Endothelial cell of umbilical vein (primary cell): ENCODE results near the gene AJUBA. TPM values are rescaled to one million over a fixed set of nuclear protein-coding genes. Genes with fewer than 3 reads are reported as not detected.

Experiments
- BruUV-seq: library from RNA; stranded (reverse); fragments of 400-500 nt; replicated peaks from 2 replicates; lab custom pipeline; 2021; lab: Mats Ljungman, UMichigan
- CTCF ChIA-PET: fragments of 300-600, 350-600 bp; sonication (Branson Sonifier 250); formaldehyde crosslinking; loops from one replicate; lab custom pipeline; 2021; ENCODE audit warnings: antibody characterized with exemption, inconsistent platforms; lab: Charles Lee
- POLR2A ChIA-PET: fragments of 300-600, 350-600 bp; sonication (Branson Sonifier 250); formaldehyde crosslinking; loops from one replicate; lab custom pipeline; 2021; ENCODE audit warnings: antibody characterized with exemption, inconsistent platforms; lab: Charles Lee
- DNase-seq: peaks from one replicate; pipeline ENCODE4 v3.0.0-alpha.2; 2011; ENCODE audit warnings: low read depth, low spot score
- FAIRE-seq: peaks from 2 replicates; lab custom pipeline; 2011; peaks lifted over from hg19 to GRCh38; lab: Jason Lieb, UNC
- H2AFZ ChIP-seq: 2 replicates; pipeline ENCODE4 v1.6.0; 2012; ENCODE audit warnings: low read depth, low read length, control low read depth, inconsistent platforms
- H3K27ac ChIP-seq: 2 replicates; pipeline ENCODE4 v1.5.1; 2011; ENCODE audit warnings: low read depth, mild to moderate bottlenecking, control low read depth, low read length, moderate library complexity; ENCODE audit not compliant: insufficient read depth
- H3K27me3 ChIP-seq, 2 experiments: 2 replicates each; pipeline versions ENCODE4 v1.6.0 to v1.6.1; 2011; ENCODE audit warnings: low read length in 2 of 2, mixed read lengths in 1 of 2; ENCODE audit not compliant: control insufficient read depth in 2 of 2, insufficient read depth in 2 of 2
- H3K36me3 ChIP-seq, 2 experiments: 2 replicates in 1 of 2; 3 replicates in 1 of 2; pipeline ENCODE4 v1.5.1; 2011; ENCODE audit warnings: low read length in 2 of 2, mild to moderate bottlenecking in 1 of 2, moderate library complexity in 1 of 2; ENCODE audit not compliant: control insufficient read depth in 2 of 2, insufficient read depth in 2 of 2; ENCODE audit errors: extremely low read depth in 1 of 2
- H3K4me1 ChIP-seq: 3 replicates; pipeline ENCODE4 v1.5.1; 2011; ENCODE audit warnings: mild to moderate bottlenecking, low read length; ENCODE audit not compliant: control insufficient read depth, insufficient read depth; ENCODE audit errors: extremely low read depth
- H3K4me2 ChIP-seq: 2 replicates; pipeline ENCODE4 v1.6.1; 2011; ENCODE audit warnings: low read length, control low read depth, mixed read lengths; ENCODE audit not compliant: insufficient read depth
- H3K4me3 ChIP-seq, 3 experiments: fragments of 200-600 bp in 1 of 3; sonication (generic), shearing (Covaris generic) in 1 of 3; replicated peaks in 1 of 3; 2 replicates each; pipeline ENCODE4 v1.5.1; 2011 to 2016; ENCODE audit warnings: control low read depth in 3 of 3, low read length in 3 of 3, mild to moderate bottlenecking in 2 of 3, inconsistent platforms in 1 of 3, low read depth in 1 of 3, moderate library complexity in 1 of 3; ENCODE audit not compliant: insufficient read depth in 1 of 3
- H3K79me2 ChIP-seq: 2 replicates; pipeline ENCODE4 v1.6.0; 2012; ENCODE audit warnings: low read length, inconsistent platforms; ENCODE audit not compliant: control insufficient read depth, insufficient read depth
- H3K9ac ChIP-seq: replicated peaks from 2 replicates; pipeline ENCODE3; 2011; ENCODE audit warnings: low read length, control low read depth; ENCODE audit not compliant: insufficient read depth; ENCODE audit errors: extremely low read depth
- H3K9me1 ChIP-seq: replicated peaks from 3 replicates; pipeline ENCODE4 v1.6.0; 2011; ENCODE audit warnings: mild to moderate bottlenecking, low read length; ENCODE audit not compliant: control insufficient read depth, insufficient read depth; ENCODE audit errors: extremely low read depth
- H3K9me3 ChIP-seq: replicated peaks from 2 replicates; pipeline ENCODE4 v1.5.1; 2012; ENCODE audit warnings: low read length, inconsistent platforms; ENCODE audit not compliant: control insufficient read depth, insufficient read depth
- H4K20me1 ChIP-seq: replicated peaks from 2 replicates; pipeline ENCODE3; 2011; ENCODE audit warnings: mild to moderate bottlenecking, low read length; ENCODE audit not compliant: control insufficient read depth, insufficient read depth; ENCODE audit errors: extremely low read depth
- CTCF ChIP-seq, 2 donors: IDR thresholded peaks; 1 replicate in 1 of 2; 2 replicates in 1 of 2; pipeline ENCODE4 v1.5.1; 2011; ENCODE audit warnings: low read length in 2 of 2, mild to moderate bottlenecking in 2 of 2, moderate library complexity in 2 of 2, control low read depth in 1 of 2, inconsistent platforms in 1 of 2, low read depth in 1 of 2; ENCODE audit not compliant: insufficient read depth in 1 of 2; ENCODE audit errors: extremely low read depth in 1 of 2
- EZH2 ChIP-seq: IDR thresholded peaks from 2 replicates; pipeline ENCODE4 v1.6.1; 2012; ENCODE audit warnings: borderline replicate concordance, low read depth, mild to moderate bottlenecking, moderate library complexity, low read length, inconsistent platforms; ENCODE audit not compliant: severe bottlenecking
- FOS ChIP-seq: IDR thresholded peaks from 2 replicates; pipeline ENCODE4 v1.6.1; 2011; ENCODE audit warnings: mild to moderate bottlenecking, low read length, moderate library complexity, borderline replicate concordance; ENCODE audit not compliant: insufficient read depth
- GATA2 ChIP-seq: IDR thresholded peaks from 2 replicates; pipeline ENCODE4 v1.7.0; 2011; ENCODE audit warnings: low read depth, mild to moderate bottlenecking, moderate library complexity, mixed read lengths, low read length; ENCODE audit not compliant: insufficient read length, insufficient read depth
- JUN ChIP-seq: IDR thresholded peaks from 2 replicates; pipeline ENCODE4 v1.6.1; 2011; ENCODE audit warnings: borderline replicate concordance, low read depth; ENCODE audit not compliant: insufficient read length, insufficient read depth
- MYC ChIP-seq: IDR thresholded peaks from one replicate; pipeline ENCODE4 v1.6.1; 2011; ENCODE audit warnings: mild to moderate bottlenecking, low read depth, low read length
- POLR2A ChIP-seq: IDR thresholded peaks from 2 replicates; pipeline ENCODE4 v1.6.1; 2012; ENCODE audit warnings: low read depth, mild to moderate bottlenecking, control low read depth, low read length
- POLR2AphosphoS5 ChIP-seq: IDR thresholded peaks from 2 replicates; pipeline ENCODE4 v1.6.1; 2012; ENCODE audit warnings: low read depth, mild to moderate bottlenecking, control low read depth, low read length, moderate library complexity; ENCODE audit not compliant: insufficient read depth
- dilution Hi-C: fragments of 300-500 bp; cut with MboI; formaldehyde crosslinking; loops from one replicate; pipeline ENCODE4 v1.15.0; 2019; ENCODE audit warnings: low sequenced_read_pairs; ENCODE audit not compliant: extremely low pct_ligation_motif_present
- intact Hi-C: fragments of 100-400 bp; cut with micrococcal nuclease; formaldehyde crosslinking; loops from one replicate; pipeline ENCODE4 v1.10.0; 2022
- polyA plus RNA-seq, 4 experiments: library from polyadenylated mRNA; depleted of rRNA in 3 of 4; stranded (reverse) in 3 of 4; unstranded in 1 of 4; fragments of >200 nt; gene quantifications; 2 replicates each; pipeline versions ENCODE4 v1.2.1 to v1.2.3, GENCODE V29; 2011 to 2012; ENCODE audit warnings: missing spikeins in 1 of 4
- total RNA-seq: library from RNA; stranded (reverse); gene quantifications from 2 replicates; pipeline ENCODE4 v1.2.3, GENCODE V29; 2021
- TF ChIP-seq, protein P1 (sequence below): IDR thresholded peaks from 2 replicates; pipeline ENCODE4 v1.6.1; 2011; ENCODE audit not compliant: insufficient read depth, insufficient read length

Gene AJUBA
- total and polyA plus RNA-seq, 2 donors (not counting 3 experiments of a cell fraction or from before 2014, with no cell fraction given) = 50.0 to 61.7 TPM

GRCh38 chr14:23002592-23002991 lies 20.2 kb upstream of the AJUBA start:
- H4K20me1 ChIP-seq = no peaks in the 10 kb centered on the region
- no peak for TF ChIP-seq POLR2A
- TF ChIP-seq, protein P1, sequence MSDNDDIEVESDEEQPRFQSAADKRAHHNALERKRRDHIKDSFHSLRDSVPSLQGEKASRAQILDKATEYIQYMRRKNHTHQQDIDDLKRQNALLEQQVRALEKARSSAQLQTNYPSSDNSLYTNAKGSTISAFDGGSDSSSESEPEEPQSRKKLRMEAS = no peak
- TF ChIP-seq MYC = no peak
- TF ChIP-seq GATA2 = no peak
- TF ChIP-seq CTCF (IDR thresholded peaks at IDR 0.05; ENCODE audit: extremely low read depth in 1 of 2, insufficient read depth in 1 of 2, low read depth in 1 of 2, low read length in 2 of 2) = no peak
- TF ChIP-seq FOS = no peak
- no peak for TF ChIP-seq EZH2
- no peak for TF ChIP-seq POLR2AphosphoS5
- TF ChIP-seq JUN = no peak
- no peak overlapping the region for H2AFZ ChIP-seq
- intact Hi-C loops (no loop called here), dilution Hi-C loops (no loop called here)
- no peak overlapping the region for H3K27ac ChIP-seq
- H3K9me1 ChIP-seq = no peaks in the 10 kb centered on the region
- no peak overlapping the region for H3K4me3 ChIP-seq
- no peak overlapping the region for H3K4me2 ChIP-seq
- FAIRE-seq (no peak), DNase-seq (no peak)
- no peaks in the 10 kb centered on the region for H3K79me2 ChIP-seq
- BruUV-seq = no TSS peak
- no peaks in the 10 kb centered on the region for H3K27me3 ChIP-seq
- ChIA-PET POLR2A (no interaction called here), CTCF (interaction anchor here (0.7 to 3.4 kb wide), 2 partner anchors 16 to 66 kb away, joined by 3 to 32 read pairs; no protein-coding TSS in a partner anchor)
- no peak overlapping the region for H3K9ac ChIP-seq
- no peaks in the 10 kb centered on the region for H3K9me3 ChIP-seq
- no peaks in the 10 kb centered on the region for H3K36me3 ChIP-seq
- H3K4me1 ChIP-seq = peaks cover 17% of the 10 kb centered on the region
